Stimulated activated naive CD4-positive, alpha-beta T cell treated with Interleukin-2 at 50 U/mL for 16 hours (primary cell): ENCODE results near the gene HDAC4.

ENCODE experiments used
- DNase-seq: peaks from one replicate; lab custom pipeline; 2025; lab: John Stamatoyannopoulos, UW

Gene HDAC4

DNA sequence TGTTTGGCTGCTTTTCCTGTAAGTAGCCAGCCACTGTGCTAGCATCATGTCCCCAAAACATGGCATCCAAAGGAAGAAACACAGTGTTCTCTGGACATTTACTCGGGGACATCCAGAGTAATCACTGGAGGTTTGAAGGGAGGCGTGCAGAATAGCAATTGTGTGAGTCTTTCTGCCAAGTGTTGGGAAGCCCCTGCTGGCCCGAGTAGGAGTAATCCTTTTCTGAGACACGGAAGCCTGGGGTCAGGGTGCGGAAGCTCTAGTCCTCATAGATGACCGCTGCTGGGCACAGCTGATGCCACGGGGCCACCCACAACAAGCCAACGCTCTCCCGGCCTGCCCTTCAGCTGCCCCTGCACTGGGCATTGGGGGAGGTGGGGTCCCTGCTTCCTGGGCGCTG lies 24.8 kb upstream of the HDAC4 start:
- no peak for DNase-seq

DNA sequence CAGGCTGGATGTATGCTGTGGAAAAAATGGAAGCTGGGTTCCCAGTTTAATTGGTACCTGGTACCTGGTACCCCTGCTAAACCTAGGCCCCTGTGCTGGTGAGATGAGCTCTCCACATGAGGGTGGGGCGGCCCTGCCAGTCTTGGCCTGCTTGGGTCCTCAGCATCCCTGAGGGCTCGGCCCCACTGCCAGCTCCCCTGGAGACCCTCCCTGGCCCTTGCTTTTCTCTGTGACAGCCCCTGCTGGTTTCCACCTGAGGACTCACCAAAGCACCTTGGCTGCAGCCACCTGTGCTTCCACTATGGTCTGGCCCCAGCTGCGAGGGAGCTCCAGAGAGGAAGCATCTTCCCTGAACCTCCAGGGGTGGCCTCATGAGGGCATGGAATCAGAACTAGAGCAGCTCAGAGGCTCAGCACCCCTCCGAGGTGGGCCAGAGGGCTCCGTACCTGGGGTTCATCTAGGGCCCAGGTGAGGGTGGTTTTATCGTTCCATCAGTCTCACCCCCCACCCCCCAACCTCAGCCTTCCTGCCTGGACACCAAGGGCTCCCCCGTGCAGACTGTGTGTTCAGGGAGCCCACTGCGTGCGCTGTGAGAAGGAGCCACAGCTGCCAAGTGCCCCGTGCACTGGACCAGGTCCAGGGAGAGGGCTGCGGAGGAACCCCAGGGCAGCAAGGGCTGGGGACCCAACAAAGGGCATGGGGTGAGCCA lies 23.7 kb upstream of the HDAC4 start:
- no peak for DNase-seq

DNA sequence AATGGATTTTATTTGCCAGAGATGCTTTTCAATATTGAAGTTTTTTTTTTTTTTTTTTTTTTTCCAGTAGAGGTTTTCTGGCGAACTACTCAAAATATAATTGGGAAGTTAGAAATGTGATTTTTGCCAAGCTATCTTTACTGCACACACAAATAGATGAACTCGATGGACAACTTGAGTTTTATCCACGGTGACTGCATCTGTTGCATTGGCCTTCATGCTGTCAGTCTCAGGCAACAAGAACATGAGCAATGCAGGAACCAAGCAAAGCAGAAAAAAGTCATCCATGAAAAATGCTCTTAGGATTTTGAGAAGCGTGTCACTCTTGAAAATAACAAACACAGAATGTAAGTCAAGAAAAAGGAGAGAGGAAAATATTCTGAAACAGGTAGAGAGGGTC lies 22.7 kb upstream of the HDAC4 start:
- DNase-seq, result no peak

DNA sequence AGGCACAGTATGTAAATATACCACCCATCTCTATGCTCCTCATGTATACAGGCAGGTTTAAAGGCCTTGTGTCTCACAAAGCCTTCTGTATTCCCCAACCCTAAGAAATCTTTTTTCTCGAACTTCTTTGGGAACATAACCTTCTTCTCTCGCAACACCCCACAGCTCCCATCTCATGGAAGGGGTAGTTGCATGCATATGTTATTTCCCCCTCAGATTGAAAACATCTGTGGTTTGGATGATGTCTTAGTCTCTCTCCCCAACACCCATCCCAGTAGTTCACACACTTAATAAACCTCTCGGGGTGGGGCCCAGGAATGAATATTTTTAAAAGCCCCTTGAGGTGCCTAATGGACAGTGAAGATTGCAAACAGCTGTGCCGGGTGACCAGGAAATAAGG lies 21.0 kb upstream of the HDAC4 start:
- no peak for DNase-seq

DNA sequence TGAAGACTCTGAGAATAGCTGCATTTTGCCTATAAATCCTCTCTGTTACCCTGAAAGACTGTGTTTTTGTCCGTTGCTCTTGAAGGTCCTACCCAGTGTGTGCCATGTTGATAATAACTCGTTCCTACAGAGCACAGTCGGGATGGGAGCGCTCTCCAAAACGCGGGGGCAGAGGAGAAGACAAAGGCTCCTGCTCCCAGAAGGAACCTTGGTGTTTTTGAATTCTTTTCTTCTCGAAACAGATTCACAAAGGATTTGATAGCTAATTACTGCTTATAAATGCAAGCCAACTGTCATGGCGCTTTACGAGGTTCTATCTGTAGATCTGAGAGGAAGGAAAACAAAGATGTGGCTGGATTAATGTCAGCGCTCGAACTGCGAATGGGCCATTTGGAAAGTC lies 19.3 kb upstream of the HDAC4 start:
- DNase-seq, result no peak

DNA sequence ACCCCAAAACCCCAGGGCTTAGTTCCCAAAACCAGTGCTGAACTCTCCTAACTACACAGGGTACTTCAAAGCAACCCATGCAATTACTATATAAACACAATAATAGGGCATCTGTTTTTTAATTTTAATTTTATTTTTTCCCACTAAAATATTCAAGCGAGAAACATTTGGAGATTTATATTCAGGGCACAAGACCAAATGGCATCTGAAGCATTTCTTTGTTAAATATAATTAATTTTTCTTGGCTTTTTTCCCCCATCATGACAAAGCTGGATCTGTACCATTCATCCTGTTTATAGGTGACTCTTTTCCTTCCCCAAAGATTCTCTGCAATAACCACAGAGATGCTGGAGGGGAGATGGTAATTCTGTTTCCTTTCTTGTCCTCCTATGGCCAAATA lies 18.1 kb upstream of the HDAC4 start:
- no peak for DNase-seq

DNA sequence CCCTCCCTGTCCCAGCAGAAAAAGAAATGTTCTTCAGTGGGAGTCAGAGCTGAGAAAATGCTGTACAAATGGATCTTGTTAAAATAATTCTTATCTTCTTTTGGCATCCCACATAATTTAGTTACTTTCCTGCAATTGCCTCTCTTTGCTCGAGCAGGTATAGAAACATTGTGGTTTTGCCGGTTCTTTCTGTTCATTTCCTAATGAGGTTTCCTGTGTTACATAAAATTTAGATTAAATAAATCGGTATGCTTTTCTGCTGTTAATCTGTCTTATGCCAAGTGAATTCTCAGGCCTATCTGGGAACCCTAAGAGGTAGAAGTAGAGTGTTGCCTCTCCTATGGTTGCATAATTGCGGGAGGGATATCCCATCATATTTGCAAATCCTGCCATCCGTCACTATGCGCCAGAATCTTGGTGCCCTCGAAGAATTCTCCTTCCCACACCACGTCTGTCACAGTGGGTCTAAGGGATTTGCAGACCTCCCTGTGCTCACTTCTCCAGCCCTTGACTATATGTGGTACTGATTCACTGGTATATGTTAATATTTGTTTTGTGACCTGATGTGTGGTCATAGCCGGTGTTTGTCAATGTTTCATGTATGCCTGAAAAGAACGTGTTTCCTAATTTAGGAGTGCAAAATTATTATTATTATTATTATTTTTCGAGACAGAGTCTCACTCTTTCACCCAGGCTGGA lies 12.2 kb upstream of the HDAC4 start:
- DNase-seq, result no peak

DNA sequence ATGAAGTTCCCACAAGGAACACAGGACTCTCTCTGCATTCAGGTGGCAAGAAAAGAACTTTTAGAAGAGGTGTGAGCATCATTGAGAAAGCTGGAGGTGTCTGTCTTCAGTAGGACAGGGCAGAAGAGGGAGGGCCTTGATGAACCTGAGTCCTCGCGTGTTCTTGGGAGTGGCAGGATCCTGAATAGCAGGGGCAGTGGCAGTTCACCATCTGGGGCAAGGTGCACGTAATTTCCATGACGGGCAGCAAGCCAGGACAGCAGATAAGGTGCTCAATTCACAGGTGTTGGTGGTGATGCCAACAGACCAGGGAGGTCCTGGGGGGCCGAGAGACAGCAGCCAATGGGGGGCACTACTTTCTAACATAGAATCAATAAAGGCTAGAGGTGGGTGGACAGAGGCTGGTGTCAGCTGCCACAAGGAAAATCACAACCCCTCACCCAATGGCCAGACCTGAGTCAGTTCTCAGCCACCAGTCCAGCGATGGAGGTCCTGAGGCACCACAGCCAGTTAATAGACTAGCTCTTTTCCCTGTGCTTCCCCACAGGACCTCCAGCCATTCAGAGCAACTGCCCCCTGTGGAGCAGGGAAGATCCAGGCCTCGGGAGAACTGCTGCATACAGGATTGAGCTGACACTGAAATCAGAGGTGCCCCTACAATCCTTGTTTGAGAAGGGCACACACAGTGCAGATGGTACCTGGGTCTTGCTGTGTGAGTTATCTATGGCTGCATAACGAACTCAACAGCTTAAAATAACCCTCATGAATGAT lies 10.9 kb upstream of the HDAC4 start:
- no peak for DNase-seq

DNA sequence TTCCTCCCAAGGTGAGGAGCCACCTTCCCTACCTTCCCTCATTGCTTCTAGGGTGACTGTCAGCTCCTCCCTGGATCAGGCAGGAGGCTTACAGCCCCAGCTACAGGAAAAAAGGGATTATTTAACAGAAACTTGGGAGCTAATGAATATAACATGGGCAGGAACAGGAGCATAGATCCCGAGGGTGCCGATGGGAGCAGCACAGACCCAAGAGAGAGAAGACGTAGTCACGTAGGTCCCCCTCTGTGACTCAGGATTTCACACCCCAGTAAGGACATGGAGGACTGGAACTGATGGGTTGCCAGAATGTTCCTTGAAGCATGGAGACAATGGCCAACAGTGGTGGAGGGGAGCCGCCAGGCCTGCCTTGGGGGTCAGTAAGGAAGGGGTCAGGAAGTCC lies 10.3 kb upstream of the HDAC4 start:
- DNase-seq, result no peak

DNA sequence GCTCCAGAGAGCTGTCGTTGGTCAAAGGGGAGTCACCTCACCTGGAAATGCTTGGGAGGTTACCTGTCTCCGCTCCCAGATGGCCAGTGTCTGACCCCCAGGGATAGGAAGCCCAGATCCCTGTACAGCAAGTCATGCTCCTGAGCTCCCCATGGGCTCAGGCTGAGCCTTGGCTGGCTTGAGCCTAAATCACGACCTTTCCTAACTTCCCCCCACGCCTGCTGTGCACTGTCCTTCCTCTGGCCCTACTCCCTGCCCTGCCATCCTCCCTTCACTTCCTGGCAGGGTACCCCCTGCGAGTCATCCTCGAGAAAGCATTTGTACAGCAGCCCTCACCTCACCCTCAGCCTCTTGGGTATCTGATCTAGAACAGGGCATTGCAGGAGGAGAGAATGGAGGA lies 9.2 kb upstream of the HDAC4 start:
- no peak for DNase-seq

DNA sequence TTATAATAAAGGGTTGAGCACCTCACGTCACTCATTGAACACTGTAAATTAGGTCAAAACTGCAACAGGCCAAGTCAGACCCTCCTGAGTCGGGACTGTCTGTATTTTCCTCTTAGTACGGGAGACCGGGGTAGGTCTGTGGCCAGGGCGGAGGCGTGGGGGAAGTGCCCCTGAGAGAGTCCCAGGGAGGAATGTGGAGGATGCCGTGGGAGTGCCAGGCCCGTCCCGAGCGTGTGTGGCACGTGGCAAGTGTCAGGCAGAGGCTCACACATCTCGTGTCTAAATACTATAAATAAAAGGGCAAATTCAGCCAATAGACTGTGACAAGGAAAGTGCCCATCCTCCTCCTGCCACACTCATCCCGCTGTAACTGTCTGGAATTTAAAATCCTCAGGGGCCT lies 6.3 kb upstream of the HDAC4 start:
- DNase-seq, result no peak

DNA sequence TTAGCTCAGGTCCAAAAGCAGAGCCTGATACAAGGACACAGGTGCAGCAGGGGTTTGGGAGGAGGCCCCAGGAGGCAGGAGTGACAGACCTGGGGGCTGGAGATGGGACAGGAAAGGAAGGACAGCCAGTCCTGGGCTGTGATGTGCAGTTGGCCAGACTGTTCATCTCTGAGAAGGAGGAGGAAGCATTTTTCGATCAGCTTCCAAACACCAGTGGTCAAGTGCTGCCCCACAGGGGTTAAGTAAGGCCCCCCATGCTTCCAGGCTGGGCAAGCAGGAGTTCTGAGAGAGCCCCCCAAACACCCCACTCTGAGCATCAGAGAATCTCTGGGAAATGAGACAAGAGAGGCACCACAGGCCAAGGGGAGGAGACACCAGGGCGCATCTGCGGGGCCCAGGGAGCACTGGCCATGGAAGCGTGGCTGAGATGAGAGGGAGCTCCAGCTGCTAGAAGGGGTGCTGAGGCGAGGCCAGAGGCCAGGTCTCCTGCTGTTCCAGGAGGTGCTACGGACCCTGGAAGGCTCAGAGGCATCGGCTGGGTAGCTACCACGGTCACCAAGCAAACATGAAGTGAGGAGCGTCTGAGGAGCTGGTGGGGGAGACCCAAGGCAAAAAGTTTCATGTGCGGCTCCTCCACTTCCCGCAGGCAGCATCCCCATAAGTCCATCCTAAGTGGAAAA lies 5.6 kb upstream of the HDAC4 start:
- DNase-seq, result no peak

DNA sequence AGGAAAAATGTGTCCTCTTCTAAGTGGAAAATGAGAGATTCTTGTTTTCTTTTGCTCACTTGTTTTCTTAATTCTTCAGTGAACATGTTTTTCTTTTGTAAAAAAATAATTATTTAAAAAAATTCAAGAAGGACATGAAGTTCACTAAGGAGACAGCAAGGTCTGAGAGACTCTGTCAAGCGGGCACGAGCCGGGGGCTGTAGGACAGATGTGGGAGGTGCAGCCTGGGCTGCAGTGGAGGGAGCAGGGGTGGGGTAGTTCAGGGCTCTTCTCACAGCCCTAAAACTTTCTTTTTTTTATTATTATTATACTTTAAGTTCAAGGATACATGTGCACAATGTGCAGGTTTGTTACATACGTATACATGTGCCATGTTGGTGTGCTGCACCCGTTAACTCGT lies 4.3 kb upstream of the HDAC4 start:
- DNase-seq, result no peak

DNA sequence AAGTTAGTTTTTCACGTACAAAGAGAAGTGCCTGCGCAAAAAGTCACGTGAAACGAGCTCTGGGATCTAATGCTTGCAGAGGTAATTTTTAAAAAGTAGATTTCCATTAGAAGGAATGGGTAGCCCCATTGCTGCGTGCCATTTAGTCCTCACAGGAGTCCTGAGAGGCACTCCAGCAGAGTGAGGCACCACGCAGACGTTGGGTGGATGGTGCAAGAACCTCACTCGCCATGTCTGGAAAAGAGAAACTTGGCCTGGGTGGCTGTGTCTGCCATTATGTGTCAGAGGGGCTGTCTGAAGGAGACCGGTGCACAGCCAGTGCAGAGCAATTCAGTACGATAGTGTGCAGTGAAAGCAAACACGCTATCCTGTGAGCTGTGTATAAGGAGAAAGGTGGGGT lies 1.8 kb upstream of the HDAC4 start:
- no peak for DNase-seq

DNA sequence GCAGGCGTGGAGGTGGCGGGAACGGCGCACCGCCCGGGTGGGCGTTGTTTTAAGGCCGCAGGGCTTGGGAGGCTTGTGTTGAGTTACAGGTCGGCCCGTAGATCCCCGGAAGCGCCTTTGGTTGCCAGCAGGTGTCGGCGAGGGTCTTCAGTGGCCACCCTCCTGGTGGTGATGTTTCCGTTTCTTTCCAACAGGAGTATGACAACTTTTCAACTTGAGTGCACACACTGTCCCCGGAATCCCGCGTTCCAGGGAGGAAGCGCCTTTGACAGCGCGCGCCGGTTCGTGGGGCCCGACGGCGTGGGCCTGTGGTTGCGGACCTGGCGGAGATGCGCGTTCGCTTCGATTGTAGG lies 1.0 kb upstream of the HDAC4 start:
- DNase-seq, result peak; percentile 70

DNA sequence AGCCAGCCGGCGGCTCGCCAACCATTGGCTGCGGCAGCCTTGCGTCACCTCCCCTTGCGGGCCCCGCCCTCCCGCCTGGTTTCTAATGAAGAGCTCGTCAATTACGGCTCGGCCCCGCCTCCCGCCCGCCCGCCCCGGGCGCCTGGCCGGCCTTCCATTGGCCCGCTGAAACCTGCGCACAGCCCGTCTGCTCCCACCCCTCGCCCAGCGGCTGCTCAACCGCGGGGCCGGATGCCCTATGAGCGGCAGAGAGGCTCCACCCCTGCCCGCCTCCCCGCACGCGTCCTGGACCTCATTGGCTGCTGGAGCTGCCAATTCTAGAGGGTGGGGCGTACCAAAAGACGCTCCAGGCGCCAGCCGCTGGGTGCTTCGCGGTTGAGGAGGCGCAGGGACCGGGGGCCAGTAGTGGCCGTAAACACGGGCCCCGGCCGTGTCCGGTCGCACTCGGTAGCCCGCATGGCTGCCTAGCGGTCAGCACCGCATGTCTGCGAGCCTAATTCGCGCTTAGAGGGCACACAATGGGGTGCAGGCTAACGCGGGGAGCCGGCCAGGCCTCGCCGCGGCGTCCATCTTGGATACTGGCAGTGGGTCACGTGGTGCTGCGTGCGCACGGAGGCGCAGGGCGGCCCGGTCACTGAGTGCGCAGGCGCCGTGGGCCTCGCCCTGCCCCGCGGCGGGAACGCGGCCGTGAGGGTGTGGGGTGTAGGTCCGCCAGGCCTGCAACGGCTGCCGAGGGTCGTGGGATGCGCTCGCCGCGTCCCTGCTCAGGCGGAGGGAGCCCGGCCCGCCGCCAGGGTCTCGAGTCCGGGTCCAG lies 454 bp upstream of the HDAC4 start:
- DNase-seq, result peak; percentile 99

DNA sequence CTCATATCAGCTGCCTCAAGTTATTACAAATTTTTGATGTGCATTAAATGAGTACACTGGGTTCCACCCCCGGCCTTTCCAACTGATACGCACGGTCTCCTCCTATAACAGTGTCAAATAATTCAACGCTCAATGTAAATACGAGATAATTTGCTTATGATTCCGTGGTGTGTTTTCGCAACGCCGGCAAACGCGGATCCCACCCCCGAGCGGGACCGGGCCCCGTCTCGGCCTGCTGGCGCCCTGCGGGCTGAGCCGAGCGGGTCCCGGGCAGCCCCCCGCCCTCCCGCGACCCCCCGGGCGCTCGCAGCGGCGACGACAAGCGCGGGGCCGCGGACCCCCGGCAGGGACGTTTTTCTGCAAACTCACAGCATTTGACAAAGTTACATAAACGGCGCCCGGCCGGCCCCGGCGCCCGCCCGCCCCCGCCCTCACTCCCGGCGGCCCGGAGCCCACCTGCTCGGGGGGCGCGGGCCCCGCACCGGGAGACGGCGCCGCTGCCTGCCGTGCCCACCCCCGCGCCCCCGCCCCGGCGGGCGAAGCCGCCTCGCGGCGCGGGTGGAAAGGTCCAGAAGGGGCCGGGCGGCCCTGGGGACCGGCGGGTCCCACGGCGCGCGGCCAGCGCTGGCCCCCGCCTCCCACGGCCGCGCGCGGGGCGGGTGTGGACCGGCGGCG lies 762 bp downstream of the HDAC4 start:
- DNase-seq, result peak; percentile 26

DNA sequence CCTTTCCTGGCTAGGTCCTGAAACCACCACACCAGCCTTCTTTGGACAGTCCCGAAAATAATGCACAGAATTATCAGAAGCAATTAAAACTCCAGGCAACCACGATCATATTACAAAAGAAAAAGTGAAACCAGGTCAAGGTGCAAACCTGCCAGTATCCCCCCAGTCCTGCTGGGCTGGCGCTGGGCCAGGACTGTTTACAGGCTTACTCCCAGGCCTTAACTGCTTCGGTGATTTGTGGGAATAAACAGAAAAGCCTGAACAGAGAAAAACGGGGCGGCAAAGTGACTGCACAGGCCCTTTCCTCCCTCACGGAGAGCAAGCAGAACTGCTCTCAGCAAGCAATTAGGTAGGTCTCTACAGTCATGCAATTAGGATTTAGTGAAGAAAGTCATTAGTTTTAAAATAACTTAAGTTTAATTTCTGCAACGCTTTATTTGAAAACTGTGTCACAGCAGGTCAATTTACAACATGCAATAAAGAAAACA lies 1.3 kb downstream of the HDAC4 start:
- no peak for DNase-seq

DNA sequence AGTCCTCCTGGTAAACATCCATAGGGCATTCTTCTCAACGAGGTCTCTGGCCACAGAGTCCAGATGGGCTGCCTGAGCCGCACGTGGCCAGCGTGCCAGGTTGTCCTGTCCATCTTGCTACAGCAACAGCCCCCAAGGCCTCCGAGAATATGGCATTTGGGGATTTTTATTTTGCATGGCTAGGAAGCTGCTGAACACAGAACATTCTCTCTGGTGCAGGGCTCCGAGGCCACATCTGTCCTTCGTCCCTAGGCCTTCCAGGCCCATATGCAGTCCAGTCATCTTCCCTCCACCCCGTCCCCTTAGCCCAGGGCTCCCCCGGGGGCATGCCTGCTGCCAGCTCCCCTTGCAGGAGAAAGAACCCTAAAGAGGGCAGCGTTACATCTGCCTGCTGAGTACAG lies 2.3 kb downstream of the HDAC4 start:
- DNase-seq, result no peak

DNA sequence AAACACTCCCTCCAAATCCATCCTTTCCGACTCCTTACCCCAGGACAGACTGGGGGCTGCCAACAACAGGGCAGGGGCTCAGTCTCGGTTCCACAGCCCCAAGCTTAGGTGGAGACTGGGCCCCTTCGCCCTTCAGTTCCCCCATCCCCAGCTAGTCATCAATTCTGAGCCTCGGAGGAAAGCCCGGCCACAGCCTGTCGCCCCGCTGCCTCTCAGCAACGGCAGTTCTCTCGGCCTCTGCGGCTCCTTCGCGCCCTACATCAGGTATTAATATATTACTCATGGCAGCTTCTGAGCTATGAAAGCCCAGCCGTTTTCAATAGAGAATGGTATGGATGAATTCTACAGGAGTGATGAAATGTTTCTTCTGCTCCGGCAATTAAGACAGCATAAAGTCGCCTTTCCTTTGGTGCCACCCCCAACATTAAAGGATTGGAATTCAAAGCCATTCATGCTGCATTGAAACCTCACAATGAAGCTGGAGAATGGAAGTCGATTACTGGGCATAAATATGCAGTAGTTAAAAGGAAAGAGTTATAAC lies 2.8 kb downstream of the HDAC4 start:
- DNase-seq, result no peak
